GM13977 (cell line): ENCODE results near the gene GSE1.
A peak's percentile ranks its signal among the peaks of the same experiment; 100 is the strongest.

ENCODE experiments used
- DNase-seq: peaks from one replicate; pipeline ENCODE4 v3.0.0; 2012; ENCODE audit warnings: low spot score
- in situ Hi-C: fragments of 300-500 bp; cut with MboI; formaldehyde crosslinking; loops from one replicate; pipeline ENCODE4 v1.12.0; 2022; ENCODE audit warnings: low sequenced_read_pairs, low pct_unique_long_range_greater_than_20kb, mixed read lengths, inconsistent platforms; ENCODE audit not compliant: unreplicated experiment
- TF ChIP-seq, protein P1 (sequence below): IDR thresholded peaks from 2 replicates; pipeline ENCODE4 v1.5.1; 2012; ENCODE audit warnings: mild to moderate bottlenecking, control low read depth; ENCODE audit not compliant: insufficient read depth; ENCODE audit errors: extremely low read depth, missing control alignments

Gene GSE1

DNA sequence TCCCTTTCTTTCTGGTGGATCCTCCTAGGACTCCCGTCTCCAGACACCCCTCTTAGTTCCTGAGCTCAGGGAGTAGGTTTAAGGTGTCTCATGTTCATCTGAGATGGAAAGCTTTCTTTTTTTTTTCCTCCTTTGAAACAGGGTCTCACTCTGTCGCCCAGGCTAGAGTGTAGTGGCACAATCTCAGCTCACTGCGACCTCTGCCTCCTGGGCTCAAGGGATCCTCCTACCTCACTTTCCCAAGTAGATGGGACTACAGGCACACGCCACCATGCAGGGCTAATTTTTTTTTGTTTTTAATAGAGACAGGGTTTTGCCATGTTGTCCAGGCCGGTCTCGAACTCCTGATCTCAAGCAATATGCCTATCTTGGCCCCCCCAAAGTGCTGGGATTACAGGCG lies 3.6 kb upstream of the GSE1 start:
- TF ChIP-seq, protein P1, sequence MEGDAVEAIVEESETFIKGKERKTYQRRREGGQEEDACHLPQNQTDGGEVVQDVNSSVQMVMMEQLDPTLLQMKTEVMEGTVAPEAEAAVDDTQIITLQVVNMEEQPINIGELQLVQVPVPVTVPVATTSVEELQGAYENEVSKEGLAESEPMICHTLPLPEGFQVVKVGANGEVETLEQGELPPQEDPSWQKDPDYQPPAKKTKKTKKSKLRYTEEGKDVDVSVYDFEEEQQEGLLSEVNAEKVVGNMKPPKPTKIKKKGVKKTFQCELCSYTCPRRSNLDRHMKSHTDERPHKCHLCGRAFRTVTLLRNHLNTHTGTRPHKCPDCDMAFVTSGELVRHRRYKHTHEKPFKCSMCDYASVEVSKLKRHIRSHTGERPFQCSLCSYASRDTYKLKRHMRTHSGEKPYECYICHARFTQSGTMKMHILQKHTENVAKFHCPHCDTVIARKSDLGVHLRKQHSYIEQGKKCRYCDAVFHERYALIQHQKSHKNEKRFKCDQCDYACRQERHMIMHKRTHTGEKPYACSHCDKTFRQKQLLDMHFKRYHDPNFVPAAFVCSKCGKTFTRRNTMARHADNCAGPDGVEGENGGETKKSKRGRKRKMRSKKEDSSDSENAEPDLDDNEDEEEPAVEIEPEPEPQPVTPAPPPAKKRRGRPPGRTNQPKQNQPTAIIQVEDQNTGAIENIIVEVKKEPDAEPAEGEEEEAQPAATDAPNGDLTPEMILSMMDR: no peak
- in situ Hi-C loops: loop anchor here (10.0 kb wide), 2 partner anchors 55 to 115 kb away; no protein-coding TSS in a partner anchor
- no peak for DNase-seq

DNA sequence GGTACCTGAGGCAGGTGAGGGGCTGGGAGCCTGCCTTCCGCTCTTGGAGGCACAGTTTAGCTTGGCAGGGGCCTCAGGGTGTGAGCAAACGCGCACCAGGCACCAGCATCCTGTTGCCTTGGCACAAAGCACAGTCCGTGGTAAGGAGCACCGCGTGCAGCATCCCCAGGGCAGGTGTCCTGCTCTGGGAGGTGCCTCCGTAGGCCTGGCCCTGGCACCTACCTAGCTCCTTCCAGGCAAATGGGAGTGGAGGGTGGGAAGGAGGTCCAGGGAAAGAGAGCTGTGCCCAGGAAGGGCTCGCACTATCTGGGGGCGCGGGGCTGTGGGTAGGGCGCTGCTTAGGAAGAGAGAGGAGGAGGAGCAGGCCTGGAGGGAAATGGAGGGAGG lies 3.1 kb upstream of the GSE1 start:
- in situ Hi-C loops: no loop called here
- no peak for DNase-seq
- TF ChIP-seq, protein P1: no peak

GRCh38 chr16:85610446-85611193 lies 2.5 kb upstream of the GSE1 start:
- TF ChIP-seq, protein P1: peak; percentile 93
- DNase-seq: peak; percentile 91
- in situ Hi-C loops: no loop called here

DNA sequence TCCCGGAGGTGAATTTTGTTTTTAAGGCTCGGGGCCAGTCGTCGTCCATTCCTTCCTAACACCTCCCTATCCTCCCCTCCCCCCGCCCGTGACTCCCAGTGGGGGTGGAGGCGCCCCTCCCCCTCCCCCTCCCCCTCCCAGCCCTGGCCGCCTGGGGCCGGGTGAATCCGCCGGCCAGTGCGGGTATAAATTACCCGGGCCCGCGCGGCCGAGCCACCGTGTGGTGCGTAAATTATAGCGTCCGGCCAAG lies 2.0 kb upstream of the GSE1 start:
- no peak for DNase-seq
- in situ Hi-C loops: no loop called here
- TF ChIP-seq, protein P1: no peak

GRCh38 chr16:85611444-85612190 lies 1.5 kb upstream of the GSE1 start:
- DNase-seq: peak; percentile 73
- TF ChIP-seq, protein P1: no peak
- in situ Hi-C loops: no loop called here

DNA sequence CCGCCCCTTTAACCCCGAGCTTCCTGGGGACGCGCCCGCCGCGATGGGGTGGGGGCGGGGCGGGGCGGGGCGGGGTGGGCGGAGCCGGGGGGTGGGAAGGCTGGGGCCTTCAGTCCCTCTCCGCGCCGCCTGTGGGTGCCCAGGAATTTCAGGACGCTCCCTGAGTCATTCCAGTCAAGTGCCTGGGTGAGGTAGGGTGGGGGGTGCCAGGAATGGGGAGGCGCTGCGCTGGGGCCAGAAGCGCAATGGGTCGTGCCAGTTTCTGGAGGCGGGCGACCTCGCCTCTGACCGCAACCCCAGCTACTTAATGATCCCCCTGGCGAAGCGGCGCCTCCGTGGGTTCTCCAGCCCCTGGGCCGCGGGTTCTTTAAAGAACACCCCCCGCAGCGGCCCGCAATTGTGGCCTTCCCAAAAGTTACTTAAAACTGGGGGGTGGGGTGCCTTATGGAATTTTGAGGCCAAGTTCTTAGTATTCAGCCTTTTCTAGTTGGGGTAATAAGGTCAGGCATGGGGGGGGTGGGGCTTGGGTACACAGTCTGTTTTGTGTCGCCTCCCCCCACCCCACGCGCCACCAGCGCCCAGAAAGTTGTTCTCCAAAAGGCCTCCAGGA lies 826 bp upstream of the GSE1 start:
- in situ Hi-C loops: no loop called here
- TF ChIP-seq, protein P1: no peak
- peak; percentile 71 for DNase-seq
